GM21390 (cell line): Measurements from ENCODE around the gene TTYH3.
"Not testable (repeated sequence)": the region's sequence is repeated elsewhere in the genome, so short reads cannot be mapped to it uniquely, and the experiment has no call there.

Experiments
- ATAC-seq: cut with Tn5 transposase; IDR thresholded peaks from one replicate; pipeline ENCODE4 v1.9.1; 2021; ENCODE audit not compliant: unreplicated experiment

Gene TTYH3

DNA sequence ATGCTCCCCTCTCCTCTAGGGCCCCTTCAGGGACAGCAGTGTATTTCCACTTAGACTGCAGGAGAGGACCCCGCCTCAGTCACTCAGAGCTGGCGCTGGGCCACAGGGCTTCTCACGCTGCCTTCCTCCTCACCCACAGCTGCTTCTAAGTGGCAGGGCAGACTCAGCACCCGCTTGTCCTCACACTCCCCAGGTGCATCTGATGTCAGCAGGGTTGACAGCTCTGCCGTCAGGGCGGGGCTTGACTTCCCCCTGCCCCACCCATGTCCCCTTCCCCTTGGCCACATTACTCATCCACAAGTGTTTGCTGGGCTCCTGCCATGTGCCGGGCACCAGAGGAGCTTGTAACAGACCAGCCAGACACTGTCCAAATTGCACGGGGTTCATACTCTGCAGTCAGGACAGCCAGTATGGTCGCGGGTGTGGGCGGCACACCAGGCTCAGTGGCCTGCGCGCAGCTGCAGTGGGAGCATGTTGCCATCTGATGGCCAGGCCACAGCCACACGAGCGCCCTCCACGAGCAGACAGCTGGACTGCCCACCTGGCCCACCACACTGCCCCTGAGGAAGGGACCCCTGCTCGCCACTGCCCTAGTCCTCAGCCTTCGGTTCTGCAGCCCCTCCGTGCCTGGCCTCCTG is 29.3 kb upstream of the TTYH3 start:
- ATAC-seq, result no peak

DNA sequence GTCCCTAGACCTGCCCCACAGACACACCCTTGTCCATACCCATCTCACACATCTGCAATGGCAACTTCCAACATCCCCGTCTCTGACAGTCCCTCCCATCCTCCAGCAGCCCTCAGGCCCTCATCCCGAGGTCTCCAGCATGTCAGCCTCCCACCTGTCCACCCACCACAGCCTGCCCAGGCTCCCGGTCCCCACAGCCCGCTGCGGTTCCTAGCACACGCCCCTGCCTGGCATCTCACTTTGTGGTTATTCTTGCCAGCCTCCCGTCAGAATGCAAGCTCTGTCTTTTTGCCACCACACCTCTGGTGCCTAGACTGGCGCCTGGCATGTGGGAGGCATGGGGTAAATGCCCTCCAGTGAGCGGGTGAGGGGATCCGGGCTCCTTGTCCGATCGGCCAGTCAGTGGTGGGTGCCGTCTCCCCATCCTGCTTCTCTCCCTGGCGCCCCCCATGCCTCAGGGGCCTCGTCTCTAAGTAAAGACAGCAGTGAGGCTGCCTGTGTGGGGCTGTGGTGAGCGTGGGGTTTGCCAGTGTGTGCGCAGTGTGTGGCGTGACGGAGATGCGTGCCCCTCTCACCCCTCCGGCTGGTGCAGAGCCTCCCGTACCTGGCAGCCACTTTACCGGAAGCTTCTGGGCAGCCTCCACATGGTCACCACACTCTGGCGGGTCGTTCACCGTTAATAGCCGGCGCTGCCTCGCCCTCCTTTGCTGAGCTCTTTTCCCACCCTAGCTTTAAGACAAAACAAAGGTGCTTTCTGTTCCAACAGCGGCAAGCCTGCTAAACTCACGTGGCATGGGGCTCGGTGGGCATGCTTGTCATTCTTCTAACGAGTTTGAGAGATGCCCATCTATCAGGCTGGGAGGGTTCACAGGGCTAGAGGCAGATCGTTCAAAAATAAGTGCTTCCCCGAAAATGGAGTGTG is 28.5 kb upstream of the TTYH3 start:
- no peak for ATAC-seq

DNA sequence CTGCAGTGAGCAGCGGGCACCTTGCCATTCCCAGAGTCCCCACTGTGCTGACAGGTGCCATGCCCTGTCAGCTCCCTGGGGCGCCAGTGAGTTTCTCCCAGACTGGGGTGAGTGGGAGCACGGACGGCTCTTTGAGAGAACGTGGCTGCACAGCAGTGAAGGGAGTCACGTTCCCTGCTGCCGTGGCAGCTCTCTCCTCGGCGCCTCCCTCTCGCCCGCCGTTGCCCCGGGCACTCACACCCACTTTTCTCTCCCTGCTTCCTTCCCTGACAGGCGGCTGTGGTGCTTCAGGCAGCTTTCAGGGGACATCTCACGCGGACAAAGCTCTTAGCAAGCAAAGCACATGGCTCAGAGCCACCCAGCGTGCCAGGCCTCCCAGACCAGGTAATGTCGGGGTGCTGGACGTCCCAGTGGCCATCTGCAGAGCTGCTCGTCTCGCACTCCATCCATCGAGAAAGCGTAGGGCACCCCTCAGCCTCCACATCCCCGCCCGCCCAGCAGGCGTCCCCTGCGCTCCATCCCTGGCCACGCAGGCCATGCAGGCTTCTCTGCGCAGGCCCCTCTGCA is 27.1 kb upstream of the TTYH3 start:
- no peak for ATAC-seq

- ATAC-seq, result no peak
Measured at GRCh38 chr7:2605608-2606538, 25.9 kb upstream of the TTYH3 start.

- no peak for ATAC-seq
Measured at GRCh38 chr7:2606539-2606936, 25.2 kb upstream of the TTYH3 start.

DNA sequence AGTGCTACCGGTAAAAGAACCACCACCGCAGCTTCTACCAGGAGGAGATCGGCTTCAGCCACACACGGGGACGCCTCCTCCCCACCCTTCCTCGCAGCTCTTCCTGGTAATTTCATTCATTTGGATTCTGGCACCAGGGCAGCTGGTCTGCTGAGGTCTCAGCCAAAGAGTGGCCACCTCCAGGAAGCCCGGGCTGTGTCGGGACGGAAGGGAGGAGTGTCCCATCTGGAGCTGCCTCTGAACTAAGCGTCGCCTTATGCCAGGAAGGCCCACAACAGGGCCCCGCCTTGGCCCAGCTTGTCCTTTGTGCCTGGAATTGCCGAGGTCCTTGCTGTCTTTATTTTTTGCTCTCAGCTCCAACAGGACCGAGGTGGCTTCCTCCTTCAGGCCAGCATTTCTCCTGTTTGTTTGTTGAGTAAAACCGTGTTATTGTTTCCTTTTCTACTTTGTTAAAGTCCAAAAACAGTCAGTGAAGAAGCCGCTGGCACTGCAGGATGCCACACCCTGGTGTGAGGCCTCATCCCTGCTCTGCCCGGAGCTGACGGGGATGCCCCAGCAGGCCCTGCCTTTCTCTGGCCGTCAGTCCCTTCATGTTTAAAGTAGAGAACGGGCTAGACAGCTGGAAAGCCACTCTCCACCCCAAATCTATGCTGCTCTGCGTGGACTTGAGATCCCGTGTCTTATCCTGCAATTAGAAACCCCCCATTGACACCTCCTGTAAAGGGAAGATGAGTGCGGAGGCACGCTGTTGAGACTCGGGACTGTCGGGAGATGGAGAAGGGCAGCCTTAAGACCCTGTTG is 24.5 kb upstream of the TTYH3 start:
- no peak for ATAC-seq

DNA sequence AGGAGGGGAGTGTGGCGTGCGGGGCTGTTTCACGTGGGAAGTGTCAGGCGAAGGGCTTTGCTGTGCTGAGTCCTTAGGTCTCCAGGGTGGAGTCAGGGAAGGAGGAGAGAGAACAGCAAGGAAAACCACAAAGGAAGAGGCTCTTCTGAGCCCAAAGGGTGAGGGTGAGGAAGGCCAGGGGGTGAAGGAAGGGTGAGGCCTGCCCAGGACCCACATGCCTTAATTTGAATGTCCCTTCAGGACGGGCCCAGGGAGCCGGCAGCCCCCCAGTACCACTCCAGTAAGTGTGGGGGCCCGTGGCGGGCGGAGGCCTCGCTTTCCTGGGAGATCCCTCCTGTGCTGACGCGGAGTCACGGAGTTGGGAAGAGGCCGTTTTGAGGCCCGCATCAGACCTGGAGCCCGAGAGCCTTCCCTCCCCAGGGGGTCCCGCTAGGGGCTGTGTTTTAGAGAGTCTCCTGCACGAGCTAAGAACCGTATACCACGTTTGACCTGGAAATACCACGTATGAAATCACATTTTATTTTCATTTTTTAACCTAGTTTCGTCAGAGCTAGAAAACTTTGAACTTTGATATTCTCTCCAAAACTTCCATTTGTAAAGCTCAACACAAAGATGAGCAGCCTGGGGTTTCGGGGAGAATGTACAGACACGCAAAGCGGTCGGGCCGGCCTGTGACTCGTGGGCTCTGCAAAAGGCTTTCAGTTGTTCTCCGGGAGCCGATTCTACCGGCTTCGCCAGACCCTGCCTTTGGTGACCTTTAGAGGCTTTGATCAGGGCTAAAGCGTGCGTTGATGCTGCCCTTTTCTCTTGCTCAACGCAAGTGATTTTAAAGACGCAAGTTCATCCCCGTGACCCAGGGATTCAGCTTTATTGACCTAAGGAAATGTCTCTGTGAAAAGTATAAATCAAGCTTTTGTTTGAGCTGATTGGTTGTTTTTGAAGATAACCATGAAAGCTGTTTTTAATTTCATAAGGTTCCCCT is 23.6 kb upstream of the TTYH3 start:
- no peak for ATAC-seq

- ATAC-seq, result peak; percentile 80
Measured at GRCh38 chr7:2608921-2609411, 22.8 kb upstream of the TTYH3 start.

- ATAC-seq, result not testable (repeated sequence)
Measured at GRCh38 chr7:2609646-2610045, 22.1 kb upstream of the TTYH3 start.

GRCh38 chr7:2610466-2610865 is 21.3 kb upstream of the TTYH3 start:
- ATAC-seq, result no peak

GRCh38 chr7:2610898-2611297 is 20.9 kb upstream of the TTYH3 start:
- ATAC-seq, result no peak

GRCh38 chr7:2611401-2611800 is 20.4 kb upstream of the TTYH3 start:
- ATAC-seq, result no peak

GRCh38 chr7:2611922-2612321 is 19.9 kb upstream of the TTYH3 start:
- ATAC-seq, result no peak

DNA sequence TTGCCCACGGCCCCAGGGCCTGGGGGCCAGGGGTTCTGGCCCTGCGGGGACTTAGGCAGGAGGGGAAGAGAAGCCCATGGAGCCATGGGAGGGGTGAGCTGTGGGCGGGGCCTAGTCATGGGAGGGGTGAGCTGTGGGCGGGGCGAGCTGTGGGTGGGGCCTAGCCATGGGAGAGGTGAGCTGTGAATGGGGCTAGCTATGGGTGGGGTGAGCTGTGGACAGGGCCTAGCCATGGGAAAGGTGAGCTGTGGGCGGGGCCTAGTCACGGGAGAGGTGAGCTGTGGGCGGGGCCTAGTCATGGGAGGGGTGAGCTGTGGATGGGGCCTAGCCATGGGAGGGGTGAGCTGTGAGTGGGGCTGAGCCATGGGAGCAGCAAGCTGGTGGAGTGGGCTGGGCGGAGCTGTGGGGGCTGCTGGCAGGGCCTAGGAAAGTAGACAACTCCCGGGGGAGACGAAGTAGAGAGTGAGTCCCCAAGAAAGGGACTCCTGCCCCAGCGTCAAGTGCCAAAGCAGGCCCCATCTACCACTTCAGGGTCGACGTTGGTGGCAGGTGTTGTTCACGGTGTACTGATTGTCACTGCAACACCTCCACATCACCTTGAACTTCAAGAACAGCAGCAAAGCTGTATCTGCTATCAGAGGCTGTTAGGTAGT is 19.2 kb upstream of the TTYH3 start:
- no peak for ATAC-seq

GRCh38 chr7:2613098-2613930 is 18.5 kb upstream of the TTYH3 start:
- ATAC-seq, result no peak

DNA sequence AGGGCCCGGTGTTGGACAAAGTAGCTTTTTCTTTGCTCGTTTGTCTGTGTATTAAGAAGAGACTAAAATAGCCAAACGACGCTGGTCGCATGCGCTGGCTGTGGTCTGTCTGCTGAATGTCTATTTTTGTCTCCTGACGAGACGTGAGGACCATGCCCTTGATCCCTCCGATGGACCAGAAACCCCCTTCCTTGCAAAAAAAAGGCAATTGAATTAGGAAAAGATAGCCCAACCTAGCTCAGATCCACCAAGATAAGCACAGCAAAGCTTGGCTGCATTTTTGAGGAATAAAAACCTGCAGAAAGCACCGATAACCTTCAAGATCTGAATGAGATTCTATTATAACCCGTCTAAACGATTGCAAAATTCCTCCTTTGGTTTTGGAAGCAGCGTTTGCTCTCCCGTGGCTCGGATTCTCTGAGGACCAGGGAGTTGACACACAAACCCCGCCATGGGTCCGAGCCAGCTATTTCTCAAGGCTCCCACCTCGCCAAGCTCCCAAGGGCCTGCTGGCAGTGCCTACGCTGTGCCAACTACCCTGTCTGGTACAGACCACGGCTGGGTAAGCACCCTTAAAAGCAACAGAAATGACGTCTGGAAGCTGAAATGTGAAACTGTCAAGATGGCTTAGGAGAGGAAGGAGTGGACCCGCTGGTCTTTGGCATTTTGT is 17.7 kb upstream of the TTYH3 start:
- ATAC-seq, result no peak
